Stimulated activated CD8-positive, alpha-beta memory T cell treated with anti-CD3 and anti-CD28 coated beads, Interleukin-4, amount 100 ng/mL, for 1 hour (primary cell): ENCODE data around the gene KRT72.

Experiments
- DNase-seq, 2 donors: peaks; one replicate each; pipeline ENCODE4 v3.0.0-alpha.2; 2020; ENCODE audit warnings: low read depth in 2 of 2, low spot score in 1 of 2

Gene KRT72

GRCh38 chr12:52630008-52630500 lies 28.8 kb upstream of the KRT72 start:
- no peak for DNase-seq

GRCh38 chr12:52629281-52630007 lies 28.2 kb upstream of the KRT72 start:
- no peak for DNase-seq

GRCh38 chr12:52628841-52629240 lies 27.6 kb upstream of the KRT72 start:
- DNase-seq, result no peak

GRCh38 chr12:52628111-52628507 lies 26.8 kb upstream of the KRT72 start:
- DNase-seq, result no peak

- DNase-seq, result no peak
These were observed 26.3 kb upstream of the KRT72 start for GRCh38 chr12:52627395-52628110.

GRCh38 chr12:52622349-52622748 lies 21.1 kb upstream of the KRT72 start:
- DNase-seq, result no peak

GRCh38 chr12:52618866-52619265 lies 17.6 kb upstream of the KRT72 start:
- no peak for DNase-seq

GRCh38 chr12:52618216-52618615 lies 17.0 kb upstream of the KRT72 start, which contains the start of gene KRT73:
Gene KRT73 (minus strand): TSS chr12:52618559. CDS start chr12:52618524, 35 bp downstream.
- DNase-seq, result no peak

- DNase-seq, result no peak
These were observed 16.1 kb upstream of the KRT72 start for GRCh38 chr12:52617403-52617785.

GRCh38 chr12:52616680-52617402 lies 15.6 kb upstream of the KRT72 start:
- DNase-seq, result no peak

- DNase-seq, result no peak
These were observed 14.6 kb upstream of the KRT72 start for GRCh38 chr12:52615912-52616311.

- no peak for DNase-seq
These were observed 14.1 kb upstream of the KRT72 start for GRCh38 chr12:52615208-52615868.

- DNase-seq, result no peak
These were observed 13.3 kb upstream of the KRT72 start for GRCh38 chr12:52614381-52615207.

GRCh38 chr12:52613384-52614030 lies 12.2 kb upstream of the KRT72 start:
- DNase-seq, result no peak

GRCh38 chr12:52612431-52613383 lies 11.4 kb upstream of the KRT72 start:
- no peak for DNase-seq

GRCh38 chr12:52611080-52611468 lies 9.8 kb upstream of the KRT72 start:
- no peak for DNase-seq

GRCh38 chr12:52608826-52609630 lies 7.8 kb upstream of the KRT72 start:
- DNase-seq, result no peak

- no peak for DNase-seq
These were observed 6.9 kb upstream of the KRT72 start for GRCh38 chr12:52608161-52608560.
